OCI-LY1 (cell line): ENCODE measurements around the gene RND2.

Experiments used
- CTCF ChIP-seq: fragments of 200-600 bp; sonication (generic), shearing (Covaris generic); IDR thresholded peaks from 2 replicates; pipeline ENCODE4 v1.5.1; 2017; ENCODE audit warnings: mild to moderate bottlenecking, antibody characterized with exemption, low read length, moderate library complexity, mixed read lengths
- EZH2 ChIP-seq: fragments of 200-600 bp; sonication (generic), shearing (Covaris generic); IDR thresholded peaks from 2 replicates; pipeline ENCODE4 v1.8.0; 2017; ENCODE audit warnings: borderline replicate concordance, mixed run types, mild to moderate bottlenecking, antibody characterized with exemption, low read length, moderate library complexity, mixed read lengths

DNA sequence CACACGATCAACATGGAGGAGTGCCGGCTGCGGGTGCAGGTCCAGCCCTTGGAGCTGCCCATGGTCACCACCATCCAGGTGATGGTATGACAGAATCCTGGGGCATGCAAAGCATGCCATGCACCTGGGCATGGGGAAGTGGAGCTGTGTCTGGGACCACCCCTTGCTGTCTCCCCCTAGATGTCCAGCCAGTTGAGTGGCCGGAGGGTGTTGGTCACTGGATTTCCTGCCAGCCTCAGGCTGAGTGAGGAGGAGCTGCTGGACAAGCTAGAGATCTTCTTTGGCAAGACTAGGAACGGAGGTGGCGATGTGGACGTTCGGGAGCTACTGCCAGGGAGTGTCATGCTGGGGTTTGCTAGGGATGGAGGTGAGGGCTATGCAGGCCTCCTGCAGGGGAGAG is 11.7 kb upstream of the RND2 start:
- no peak for TF ChIP-seq CTCF
- no peak for TF ChIP-seq EZH2
